Hippocampal formation (tissue), 2 donors: Measurements from ENCODE around the gene KCP.

Source experiments
- DNase-seq, 2 donors: peaks; one replicate each; lab custom pipeline; 2025; lab: John Stamatoyannopoulos, UW

KCP gene

DNA sequence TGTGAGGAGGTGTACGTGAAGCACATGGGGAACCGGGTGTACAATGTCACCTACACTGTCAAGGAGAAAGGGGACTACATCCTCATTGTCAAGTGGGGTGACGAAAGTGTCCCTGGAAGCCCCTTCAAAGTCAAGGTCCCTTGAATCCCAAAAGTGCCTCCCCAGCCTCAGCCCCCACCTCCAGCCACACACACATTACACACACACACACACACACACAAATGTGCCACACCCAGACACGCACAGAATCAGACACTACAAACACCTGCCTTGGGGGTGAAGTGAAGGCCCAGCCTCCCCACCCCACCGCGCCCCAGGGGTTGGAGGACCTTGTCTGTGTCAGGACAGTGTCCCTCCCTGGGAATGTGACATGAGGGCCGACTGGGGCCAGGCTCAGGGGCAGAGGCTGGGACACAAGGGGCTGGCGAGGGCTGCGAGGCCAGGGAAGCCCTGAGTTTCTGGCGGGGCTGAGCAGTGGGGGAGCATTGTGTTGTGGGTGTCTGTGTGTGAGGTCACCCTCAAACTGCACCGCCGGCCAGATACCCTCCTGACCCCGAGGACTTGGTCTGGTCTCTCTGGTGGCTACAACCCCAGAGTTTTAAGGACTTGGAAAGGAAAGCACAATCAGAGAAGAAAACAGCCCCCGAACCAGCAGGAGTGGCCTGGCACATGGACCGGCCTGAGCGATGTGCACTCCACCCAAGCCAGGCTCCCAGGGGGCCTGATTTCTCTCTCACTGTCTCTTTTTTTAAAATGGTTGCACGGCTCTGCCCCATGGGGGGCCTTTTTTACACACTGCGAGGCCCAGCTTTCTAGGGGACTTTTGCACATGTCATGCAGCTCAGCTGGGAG is 51.9 kb downstream of the KCP start:
- DNase-seq: no peak

DNA sequence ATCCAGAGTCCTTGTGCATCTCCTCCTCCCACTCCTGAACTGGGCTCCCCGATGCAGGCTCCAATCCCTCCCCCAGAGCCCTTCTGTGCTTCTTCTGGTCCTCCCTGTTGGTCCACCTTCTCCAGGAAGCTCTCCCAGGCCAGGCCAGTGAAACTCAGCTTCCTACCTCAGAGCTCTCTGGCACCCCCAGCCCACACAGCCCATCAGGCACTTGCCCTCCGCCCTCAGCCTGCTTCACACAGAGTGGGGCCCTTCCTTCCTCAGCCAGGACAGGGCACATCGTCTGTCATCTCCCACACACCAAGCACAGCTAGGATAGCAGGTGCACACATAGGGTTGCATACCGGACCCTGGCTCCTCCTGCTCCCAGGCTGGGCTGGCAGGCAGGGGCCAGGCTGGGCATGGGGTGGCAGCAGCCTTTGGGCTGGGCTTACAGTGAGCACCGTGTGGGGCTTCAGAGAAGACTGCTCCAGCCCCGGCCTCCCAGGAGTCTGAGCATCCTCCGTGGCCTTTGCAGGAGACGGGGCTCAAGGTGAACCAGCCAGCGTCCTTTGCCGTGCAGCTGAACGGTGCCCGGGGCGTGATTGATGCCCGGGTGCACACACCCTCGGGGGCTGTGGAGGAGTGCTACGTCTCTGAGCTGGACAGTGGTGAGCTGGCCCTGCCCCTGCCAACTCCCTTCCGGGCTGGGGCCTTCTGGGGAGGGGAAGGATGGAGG is 54.3 kb downstream of the KCP start:
- no peak for DNase-seq

DNA sequence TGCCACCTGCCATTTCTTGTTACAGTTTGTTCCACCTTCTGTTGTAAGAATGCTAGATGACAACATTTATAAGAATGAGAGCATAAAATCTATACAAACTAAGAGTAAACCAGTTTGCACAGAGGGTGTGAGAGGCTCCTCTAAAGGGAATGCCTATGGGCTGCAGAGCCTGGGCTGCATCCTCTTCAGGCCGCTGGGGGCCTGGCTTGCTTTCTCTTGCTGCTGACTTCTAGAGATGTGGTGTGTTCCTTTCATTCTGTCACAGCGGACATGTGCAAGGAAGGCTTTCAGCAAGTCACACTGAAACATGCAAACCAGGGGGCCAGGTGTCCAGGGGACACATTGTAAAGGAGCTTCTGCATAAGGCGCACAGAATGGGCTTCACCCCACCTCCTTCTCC is 55.0 kb downstream of the KCP start:
- no peak for DNase-seq

- DNase-seq: no peak
These were observed 56.1 kb downstream of the KCP start for GRCh38 chr7:128854396-128854795.

- DNase-seq: no peak
These were observed 56.7 kb downstream of the KCP start for GRCh38 chr7:128853799-128854198.

DNA sequence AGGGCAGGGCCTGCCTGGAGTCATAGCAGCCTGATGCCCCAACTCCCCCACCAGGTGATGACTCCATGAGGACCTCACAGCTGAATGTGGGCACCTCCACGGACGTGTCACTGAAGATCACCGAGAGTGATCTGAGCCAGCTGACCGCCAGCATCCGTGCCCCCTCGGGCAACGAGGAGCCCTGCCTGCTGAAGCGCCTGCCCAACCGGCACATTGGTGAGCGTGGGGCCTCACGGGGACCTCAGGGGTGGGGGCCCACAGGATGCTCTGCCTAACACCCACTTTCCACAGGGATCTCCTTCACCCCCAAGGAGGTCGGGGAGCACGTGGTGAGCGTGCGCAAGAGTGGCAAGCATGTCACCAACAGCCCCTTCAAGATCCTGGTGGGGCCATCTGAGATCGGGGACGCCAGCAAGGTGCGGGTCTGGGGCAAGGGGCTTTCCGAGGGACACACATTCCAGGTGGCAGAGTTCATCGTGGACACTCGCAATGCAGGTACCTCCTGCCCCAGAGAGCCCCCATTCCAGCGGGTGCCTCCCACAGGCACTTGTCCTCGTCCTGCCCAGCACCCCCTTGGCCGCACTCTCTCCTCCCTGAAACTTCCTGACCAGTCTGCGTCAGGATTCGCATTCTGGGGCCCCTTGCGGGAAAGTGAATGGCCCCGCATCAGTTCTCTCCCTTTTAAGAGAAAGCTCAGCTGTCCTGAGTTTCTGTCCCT is 57.8 kb downstream of the KCP start:
- no peak for DNase-seq

GRCh38 chr7:128849804-128850490 is 60.6 kb downstream of the KCP start:
- no peak for DNase-seq

DNA sequence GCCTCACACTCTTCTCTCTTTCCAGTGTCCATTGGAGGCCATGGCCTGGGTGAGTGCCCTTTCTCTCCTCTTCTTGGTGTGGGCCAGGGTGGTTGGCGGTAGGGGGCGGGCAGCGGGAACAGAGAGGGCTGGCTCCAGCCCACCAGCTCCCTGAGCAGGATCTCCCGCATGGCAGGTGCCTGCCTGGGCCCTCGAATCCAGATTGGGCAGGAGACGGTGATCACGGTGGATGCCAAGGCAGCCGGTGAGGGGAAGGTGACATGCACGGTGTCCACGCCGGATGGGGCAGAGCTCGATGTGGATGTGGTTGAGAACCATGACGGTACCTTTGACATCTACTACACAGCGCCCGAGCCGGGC is 61.4 kb downstream of the KCP start:
- DNase-seq: no peak

DNA sequence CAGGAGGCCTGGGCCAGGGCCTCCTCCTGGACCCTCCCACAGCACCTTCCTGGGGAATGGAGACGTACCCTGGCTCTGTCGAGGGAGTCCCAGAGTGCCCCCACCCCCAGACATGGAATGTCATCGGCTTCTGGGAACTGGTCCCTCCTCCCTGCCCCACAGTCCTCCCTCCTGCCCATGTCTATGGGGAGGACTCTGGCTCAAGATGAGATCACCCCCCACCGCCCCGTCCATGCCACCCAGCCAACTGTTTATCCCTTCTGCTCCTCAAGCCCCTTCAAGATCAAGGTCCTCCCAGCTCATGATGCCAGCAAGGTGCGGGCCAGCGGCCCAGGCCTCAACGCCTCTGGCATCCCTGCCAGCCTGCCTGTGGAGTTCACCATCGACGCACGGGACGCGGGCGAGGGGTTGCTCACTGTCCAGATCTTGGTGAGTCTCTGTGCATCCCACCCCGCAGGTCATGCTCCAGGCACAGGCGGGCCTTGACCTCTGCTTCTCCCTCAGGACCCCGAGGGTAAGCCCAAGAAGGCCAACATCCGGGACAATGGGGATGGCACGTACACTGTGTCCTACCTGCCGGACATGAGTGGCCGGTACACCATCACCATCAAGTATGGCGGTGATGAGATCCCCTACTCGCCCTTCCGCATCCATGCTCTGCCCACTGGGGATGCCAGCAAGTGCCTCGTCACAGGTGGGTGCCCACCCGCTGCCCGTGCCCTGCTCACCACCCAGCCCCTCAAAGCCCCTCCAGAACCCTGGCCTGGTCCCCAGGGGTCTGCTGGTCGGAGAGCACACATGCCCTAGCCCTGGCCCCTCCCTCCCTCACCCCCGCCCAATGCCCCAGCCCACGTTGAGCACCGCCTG is 62.0 kb downstream of the KCP start:
- no peak for DNase-seq

DNA sequence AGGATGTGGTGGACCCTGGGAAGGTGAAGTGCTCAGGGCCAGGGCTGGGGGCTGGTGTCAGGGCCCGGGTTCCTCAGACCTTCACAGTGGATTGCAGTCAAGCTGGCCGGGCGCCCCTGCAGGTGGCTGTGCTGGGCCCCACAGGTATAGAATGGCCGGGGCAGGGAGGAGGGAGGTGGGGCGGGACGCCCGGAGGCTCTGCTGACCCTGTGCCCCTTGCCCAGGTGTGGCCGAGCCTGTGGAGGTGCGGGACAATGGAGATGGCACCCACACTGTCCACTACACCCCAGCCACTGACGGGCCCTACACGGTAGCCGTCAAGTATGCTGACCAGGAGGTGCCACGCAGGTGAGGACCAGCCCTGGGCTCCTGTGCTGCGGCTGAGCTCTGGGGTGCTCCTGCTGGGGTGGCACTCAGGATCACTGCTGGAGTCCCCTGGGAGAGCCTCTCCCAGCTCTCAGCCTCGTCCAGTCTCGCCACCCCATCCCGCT is 62.7 kb downstream of the KCP start:
- no peak for DNase-seq

DNA sequence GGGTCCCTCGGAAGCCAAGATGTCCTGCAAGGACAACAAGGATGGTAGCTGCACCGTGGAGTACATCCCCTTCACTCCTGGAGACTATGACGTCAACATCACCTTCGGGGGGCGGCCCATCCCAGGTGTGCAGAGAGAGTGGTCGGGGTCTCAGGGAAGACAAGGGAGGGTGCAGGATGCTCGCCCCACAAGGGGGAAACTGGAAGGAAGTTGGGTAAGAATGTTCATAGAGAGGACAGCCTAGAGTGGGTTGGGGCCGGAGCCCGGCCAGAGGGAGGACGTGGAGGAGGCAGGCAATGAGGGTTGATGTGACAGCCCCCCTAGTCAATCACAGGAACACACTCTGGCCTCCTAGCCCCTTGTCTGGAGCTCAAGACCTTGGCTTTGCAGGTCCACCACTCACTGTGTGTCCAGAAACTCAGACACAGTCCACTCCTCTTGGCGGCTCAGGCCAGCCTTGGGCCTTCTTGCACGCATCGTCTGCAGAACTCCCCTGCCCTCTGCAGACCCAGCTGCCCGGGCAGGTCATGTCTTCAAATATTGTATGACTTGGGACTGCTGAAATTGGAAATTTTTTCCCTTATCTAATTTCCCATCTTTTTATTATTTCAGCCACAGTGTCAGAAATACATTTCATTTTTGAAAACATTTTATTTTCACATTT is 63.6 kb downstream of the KCP start:
- DNase-seq: no peak

- DNase-seq: no peak
These were observed 64.5 kb downstream of the KCP start for GRCh38 chr7:128845987-128846386.

DNA sequence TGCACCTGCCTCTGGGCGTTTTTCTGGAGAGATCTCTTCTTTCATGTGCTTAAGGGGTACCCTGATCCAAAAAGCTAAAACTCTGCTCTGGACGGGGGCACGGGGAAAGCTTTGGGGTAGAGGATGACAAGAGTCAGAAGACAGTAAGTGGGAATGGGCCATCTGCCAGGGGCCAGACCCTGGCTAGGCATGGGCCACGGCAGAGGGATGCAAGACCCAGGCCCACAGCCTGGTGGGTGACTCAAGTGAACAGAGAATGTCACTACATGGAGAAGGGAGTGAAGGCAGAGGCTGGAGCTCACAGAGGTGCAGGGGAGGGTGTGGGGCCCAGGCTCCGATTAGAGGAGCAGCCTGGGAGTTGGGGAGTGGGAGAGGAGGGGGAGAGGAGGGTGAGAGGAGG is 65.0 kb downstream of the KCP start:
- no peak for DNase-seq

DNA sequence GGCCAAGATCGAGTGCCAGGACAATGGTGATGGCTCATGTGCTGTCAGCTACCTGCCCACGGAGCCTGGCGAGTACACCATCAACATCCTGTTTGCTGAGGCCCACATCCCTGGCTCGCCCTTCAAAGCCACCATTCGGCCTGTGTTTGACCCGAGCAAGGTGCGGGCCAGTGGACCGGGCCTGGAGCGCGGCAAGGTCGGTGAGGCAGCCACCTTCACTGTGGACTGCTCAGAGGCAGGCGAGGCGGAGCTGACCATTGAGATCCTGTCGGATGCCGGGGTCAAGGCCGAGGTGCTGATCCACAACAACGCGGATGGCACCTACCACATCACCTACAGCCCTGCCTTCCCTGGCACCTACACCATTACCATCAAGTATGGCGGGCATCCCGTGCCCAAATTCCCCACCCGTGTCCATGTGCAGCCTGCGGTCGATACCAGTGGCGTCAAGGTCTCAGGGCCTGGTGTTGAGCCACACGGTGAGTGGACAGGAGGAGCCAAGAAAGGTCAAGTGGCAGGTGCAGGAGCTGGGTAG is 65.7 kb downstream of the KCP start:
- no peak for DNase-seq

- no peak for DNase-seq
These were observed 66.4 kb downstream of the KCP start for GRCh38 chr7:128843938-128844621.

DNA sequence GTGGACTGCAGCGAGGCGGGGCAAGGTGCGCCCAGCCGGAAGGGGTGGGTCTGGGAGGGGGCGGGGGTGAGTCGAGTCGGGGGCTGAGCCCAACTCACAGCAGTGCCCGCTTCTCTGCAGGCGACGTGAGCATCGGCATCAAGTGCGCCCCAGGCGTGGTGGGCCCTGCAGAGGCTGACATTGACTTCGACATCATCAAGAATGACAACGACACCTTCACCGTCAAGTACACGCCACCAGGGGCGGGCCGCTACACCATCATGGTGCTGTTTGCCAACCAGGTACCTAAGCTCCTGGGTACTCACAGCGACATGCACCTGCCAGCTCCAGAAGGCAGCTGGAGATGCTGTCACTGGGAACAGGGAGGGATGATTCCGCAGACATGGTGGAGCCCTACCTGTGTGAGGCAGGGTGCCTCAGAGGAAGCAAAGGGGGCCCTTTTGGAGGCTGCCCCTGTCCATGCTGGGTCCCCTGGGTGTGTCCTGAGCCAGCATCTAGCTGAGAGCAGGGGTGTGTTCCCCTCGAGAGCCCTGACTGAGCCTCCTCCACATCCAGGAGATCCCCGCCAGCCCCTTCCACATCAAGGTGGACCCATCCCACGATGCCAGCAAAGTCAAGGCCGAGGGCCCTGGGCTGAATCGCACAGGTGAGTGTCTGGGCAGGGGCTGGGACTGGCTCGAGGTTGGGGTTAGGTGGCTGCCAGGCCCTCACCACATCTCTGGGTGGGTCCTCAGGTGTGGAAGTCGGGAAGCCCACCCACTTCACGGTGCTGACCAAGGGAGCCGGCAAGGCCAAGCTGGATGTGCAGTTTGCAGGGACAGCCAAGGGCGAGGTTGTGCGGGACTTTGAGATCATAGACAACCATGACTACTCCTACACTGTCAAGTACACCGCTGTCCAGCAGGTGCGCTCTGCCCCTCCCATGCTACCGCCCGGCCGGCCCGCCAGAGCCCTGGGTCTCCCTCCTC is 67.6 kb downstream of the KCP start:
- DNase-seq: no peak

GRCh38 chr7:128841921-128842673 is 68.4 kb downstream of the KCP start:
- DNase-seq: peak in 1 of 2 donors; percentile 28
